Suppressor macrophage (primary cell): Measurements from ENCODE around the gene CDKN2B.

Experiments used
- DNase-seq, 4 experiments: peaks; one replicate each; pipeline ENCODE4 v3.0.0-alpha.2; 2020 to 2022

CDKN2B gene

GRCh38 chr9:22033012-22033630 is 24.0 kb upstream of the CDKN2B start:
- DNase-seq, result no peak

GRCh38 chr9:22031655-22032411 is 22.7 kb upstream of the CDKN2B start:
- peak; percentile 21 to 59 (median 44) for DNase-seq

- peak; percentile 58 to 93 (median 78) for DNase-seq
These were observed 21.0 kb upstream of the CDKN2B start for GRCh38 chr9:22030101-22030598.

GRCh38 chr9:22029231-22029630 is 20.1 kb upstream of the CDKN2B start:
- no peak for DNase-seq

- no peak for DNase-seq
These were observed 19.3 kb upstream of the CDKN2B start for GRCh38 chr9:22028394-22028793.

- DNase-seq, result peak in 3 of 4 experiments; percentile 21 to 22 (median 22)
These were observed 17.6 kb upstream of the CDKN2B start for GRCh38 chr9:22026696-22027095.

GRCh38 chr9:22022396-22022795 is 13.3 kb upstream of the CDKN2B start:
- no peak for DNase-seq

- peak in 2 of 4 experiments; percentile 33 to 37 for DNase-seq
These were observed 1.9 kb upstream of the CDKN2B start for GRCh38 chr9:22010866-22011625.

GRCh38 chr9:22009506-22009867 is 382 bp upstream of the CDKN2B start:
- no peak for DNase-seq

GRCh38 chr9:22008384-22008716 is 755 bp downstream of the CDKN2B start:
- no peak for DNase-seq

GRCh38 chr9:22005702-22006606 is 3.2 kb downstream of the CDKN2B start:
- no peak for DNase-seq

- DNase-seq, result no peak
These were observed 3.9 kb downstream of the CDKN2B start for GRCh38 chr9:22005021-22005701.

- DNase-seq, result no peak
These were observed 7.1 kb downstream of the CDKN2B start for GRCh38 chr9:22002038-22002437.

GRCh38 chr9:21998026-21998425 is 11.1 kb downstream of the CDKN2B start:
- DNase-seq, result no peak

- no peak for DNase-seq
These were observed 11.6 kb downstream of the CDKN2B start for GRCh38 chr9:21997480-21997879.

- DNase-seq, result no peak
These were observed 12.2 kb downstream of the CDKN2B start for GRCh38 chr9:21996858-21997257.

GRCh38 chr9:21996438-21996837 is 12.7 kb downstream of the CDKN2B start:
- DNase-seq, result no peak

GRCh38 chr9:21995666-21996398 is 13.3 kb downstream of the CDKN2B start:
- peak; percentile 49 to 84 (median 70) for DNase-seq

GRCh38 chr9:21995006-21995665 is 14.0 kb downstream of the CDKN2B start:
- peak; percentile 92 to 95 (median 95) for DNase-seq

- DNase-seq, result peak; percentile 47 to 73 (median 62)
These were observed 14.5 kb downstream of the CDKN2B start, which contains the start of gene CDKN2B-AS1 for GRCh38 chr9:21994556-21995005. CDKN2B-AS1 (plus strand) TSS chr9:21994791.
